SK-N-SH (cell line): ENCODE measurements around the gene TPD52L1. TPM values are rescaled to one million over a fixed set of nuclear protein-coding genes. Genes with fewer than 3 reads are reported as not detected.

Experiments
- CTCF ChIA-PET: fragments of 300-600, 350-600 bp; formaldehyde crosslinking; extraction: SDS; loops from one replicate; lab custom pipeline; 2021; lab: Yijun Ruan, JAX
- POLR2A ChIA-PET: fragments of 350-600 bp; sonication (Branson Sonifier 250); formaldehyde crosslinking; extraction: SDS; loops from one replicate; lab custom pipeline; 2020; ENCODE audit warnings: antibody characterized with exemption, inconsistent platforms; lab: Yijun Ruan, JAX
- DNase-seq: peaks from one replicate; pipeline ENCODE4 v3.0.0; 2012
- H2AFZ ChIP-seq: fragments of 200-600 bp; sonication (generic); 2 replicates; pipeline ENCODE4 v1.8.1; 2016; ENCODE audit warnings: antibody characterized with exemption, mild to moderate bottlenecking, low read depth
- H3F3A ChIP-seq: fragments of 200-600 bp; sonication (generic); replicated peaks from 2 replicates; pipeline ENCODE3; 2016; ENCODE audit warnings: antibody characterized with exemption, mild to moderate bottlenecking; ENCODE audit not compliant: insufficient read depth
- H3K27ac ChIP-seq, 2 experiments: fragments of 200-500 bp in 1 of 2; fragments of 200-600 bp in 1 of 2; sonication (Bioruptor generic) in 1 of 2; sonication (generic), shearing (Covaris generic) in 1 of 2; 2 replicates each; pipeline versions ENCODE4 v1.5.1 to v1.6.1; 2014 to 2016; ENCODE audit warnings: low read depth in 2 of 2, inconsistent platforms in 1 of 2, low read length in 1 of 2, mild to moderate bottlenecking in 1 of 2, mixed read lengths in 1 of 2
- H3K27me3 ChIP-seq: fragments of 200-600 bp; sonication (generic), shearing (Covaris generic); 2 replicates; pipeline ENCODE4 v1.6.1; 2016; ENCODE audit warnings: mixed run types; ENCODE audit not compliant: insufficient read depth
- H3K36me3 ChIP-seq, 2 experiments: fragments of 200-500 bp in 1 of 2; fragments of 200-600 bp in 1 of 2; sonication (Bioruptor generic) in 1 of 2; sonication (generic) in 1 of 2; replicated peaks in 1 of 2; 2 replicates each; pipeline versions ENCODE3 to v1.5.1; 2014 to 2016; ENCODE audit warnings: low read length in 1 of 2, mild to moderate bottlenecking in 1 of 2; ENCODE audit not compliant: insufficient read depth in 2 of 2, control insufficient read depth in 1 of 2
- H3K4me1 ChIP-seq, 2 experiments: fragments of 200-500 bp in 1 of 2; fragments of 200-600 bp in 1 of 2; sonication (Bioruptor generic) in 1 of 2; sonication (generic), shearing (Covaris generic) in 1 of 2; 2 replicates each; pipeline versions ENCODE4 v1.5.1 to v1.6.1; 2014 to 2016; ENCODE audit warnings: low read depth in 1 of 2, low read length in 1 of 2, mixed run types in 1 of 2; ENCODE audit not compliant: insufficient read depth in 2 of 2, control insufficient read depth in 1 of 2
- H3K4me2 ChIP-seq: fragments of 200-600 bp; sonication (generic), shearing (Covaris generic); 2 replicates; pipeline ENCODE4 v1.6.1; 2017; ENCODE audit warnings: mixed run types
- H3K4me3 ChIP-seq, 2 experiments: fragments of 200-500 bp in 1 of 2; fragments of 200-600 bp in 1 of 2; sonication (Bioruptor generic) in 1 of 2; sonication (generic), shearing (Covaris generic) in 1 of 2; 2 replicates each; pipeline versions ENCODE4 v1.5.1 to v1.8.1; 2014 to 2016; ENCODE audit warnings: low read depth in 2 of 2, inconsistent platforms in 1 of 2, low read length in 1 of 2, mild to moderate bottlenecking in 1 of 2, mixed read lengths in 1 of 2, moderate library complexity in 1 of 2
- H3K79me2 ChIP-seq: fragments of 200-600 bp; sonication (generic); 2 replicates; pipeline ENCODE4 v1.8.1; 2017; ENCODE audit warnings: mild to moderate bottlenecking; ENCODE audit not compliant: insufficient read depth
- H3K9ac ChIP-seq: fragments of 200-600 bp; sonication (generic); 2 replicates; pipeline ENCODE4 v1.6.1; 2017; ENCODE audit warnings: mixed run types
- H3K9me2 ChIP-seq: fragments of 200-600 bp; sonication (generic); 2 replicates; pipeline ENCODE4 v1.6.1; 2017; ENCODE audit warnings: mixed run types
- H3K9me3 ChIP-seq: fragments of 200-600 bp; sonication (generic); 2 replicates; pipeline ENCODE4 v1.6.1; 2017; ENCODE audit warnings: mixed run types, mild to moderate bottlenecking, moderate library complexity
- H4K20me1 ChIP-seq: fragments of 200-600 bp; sonication (generic); 2 replicates; pipeline ENCODE4 v1.6.1; 2017; ENCODE audit warnings: mild to moderate bottlenecking, mixed run types; ENCODE audit not compliant: insufficient read depth
- CTCF ChIP-seq: fragments of 200-600 bp; sonication (generic); IDR thresholded peaks from 2 replicates; pipeline ENCODE4 v1.6.1; 2017; ENCODE audit warnings: antibody characterized with exemption, mild to moderate bottlenecking, moderate library complexity
- ELF1 ChIP-seq: IDR thresholded peaks from 2 replicates; pipeline ENCODE4 v1.4.0; 2012
- EZH2phosphoT487 ChIP-seq: fragments of 200-600 bp; sonication (generic); IDR thresholded peaks from 2 replicates; pipeline ENCODE4 v1.6.1; 2017; ENCODE audit warnings: low read depth, mixed run types, mild to moderate bottlenecking, antibody characterized with exemption, moderate library complexity, borderline replicate concordance
- FOSL2 ChIP-seq: IDR thresholded peaks from 2 replicates; pipeline ENCODE4 v1.4.0; 2012; ENCODE audit warnings: low read depth, mild to moderate bottlenecking, moderate library complexity, borderline replicate concordance
- FOXM1 ChIP-seq: IDR thresholded peaks from 2 replicates; pipeline ENCODE4 v1.4.0; 2012; ENCODE audit warnings: low read depth, mild to moderate bottlenecking
- GATA2 ChIP-seq: sonication (generic); formaldehyde crosslinking; IDR thresholded peaks from 2 replicates; pipeline ENCODE4 v1.5.0; 2020; ENCODE audit warnings: mild to moderate bottlenecking, missing genetic modification reagents
- MAX ChIP-seq: IDR thresholded peaks from 2 replicates; pipeline ENCODE4 v1.4.0; 2012; ENCODE audit warnings: low read depth
- MXI1 ChIP-seq: IDR thresholded peaks from 2 replicates; pipeline ENCODE4 v1.6.1; 2012; ENCODE audit warnings: mild to moderate bottlenecking, low read depth, low read length, improper control_type of control experiment
- NRF1 ChIP-seq: IDR thresholded peaks from 2 replicates; pipeline ENCODE4 v1.6.1; 2012; ENCODE audit warnings: low read depth, mild to moderate bottlenecking, low read length
- PBX3 ChIP-seq: IDR thresholded peaks from 2 replicates; pipeline ENCODE4; 2012
- POLR2AphosphoS5 ChIP-seq: IDR thresholded peaks from 2 replicates; pipeline ENCODE4 v1.6.1; 2012; ENCODE audit warnings: low read depth, low read length
- RFX5 ChIP-seq: IDR thresholded peaks from 2 replicates; pipeline ENCODE4 v1.6.1; 2012; ENCODE audit warnings: mild to moderate bottlenecking, improper control_type of control experiment, low read length
- RXRA ChIP-seq: IDR thresholded peaks from 2 replicates; pipeline ENCODE4 v1.4.0; 2012; ENCODE audit warnings: low read depth, mild to moderate bottlenecking, borderline replicate concordance
- SMC3 ChIP-seq: IDR thresholded peaks from 2 replicates; pipeline ENCODE4 v1.6.1; 2012; ENCODE audit warnings: low read depth, low read length, improper control_type of control experiment
- TCF12 ChIP-seq: IDR thresholded peaks from 2 replicates; pipeline ENCODE4 v1.4.0; 2012
- TEAD4 ChIP-seq: IDR thresholded peaks from 2 replicates; pipeline ENCODE4 v1.4.0; 2012; ENCODE audit warnings: mild to moderate bottlenecking, borderline replicate concordance; ENCODE audit not compliant: insufficient read depth
- YY1 ChIP-seq: IDR thresholded peaks from 2 replicates; pipeline ENCODE4 v1.4.0; 2012; ENCODE audit warnings: low read depth, mild to moderate bottlenecking
- ZBTB33 ChIP-seq: IDR thresholded peaks from 2 replicates; pipeline ENCODE4 v1.4.0; 2012; ENCODE audit warnings: low read depth, borderline replicate concordance
- WGBS: methylation state at CpG from one replicate; pipeline ENCODE4 v1.1.6; 2017; ENCODE audit warnings: low lambda C conversion rate; 5-methylcytosine and 5-hydroxymethylcytosine counted together
- polyA plus RNA-seq, 3 experiments: library from polyadenylated mRNA; depleted of rRNA; stranded (reverse); fragments of >200 nt; gene quantifications; 2 replicates each; pipeline ENCODE4 v1.2.3, GENCODE V29; 2012

TPD52L1 gene
- polyA plus RNA-seq, 1 of the 3 experiments (the other 2 are of a cell fraction), result 0.13 TPM

GRCh38 chr6:125151700-125152099 lies 1.9 kb upstream of the TPD52L1 start:
- Histone ChIP-seq H3K36me3 (no peaks in the 10 kb centered on the region), H3K79me2 (no peaks in the 10 kb centered on the region), H3K9ac (no peak overlapping the region), H4K20me1 (no peaks in the 10 kb centered on the region), H2AFZ (no peak overlapping the region), H3F3A (no peaks in the 10 kb centered on the region), H3K9me2 (no peaks in the 10 kb centered on the region), H3K4me2 (no peak overlapping the region), H3K4me1 (peaks cover 0 to 5% of the 10 kb centered on the region in 2 experiments; a peak in 1 of 4 replicates), H3K27me3 (peaks cover 53% of the 10 kb centered on the region), H3K9me3 (no peaks in the 10 kb centered on the region), H3K4me3 (no peak overlapping the region), H3K27ac (no peak overlapping the region)
- WGBS, result 7% methylated on average over 4 of the region's 4 CpGs
- no peak for TF ChIP-seq MXI1
- no peak for TF ChIP-seq FOXM1
- TF ChIP-seq ELF1, result no peak
- TF ChIP-seq MAX, result no peak
- no peak for TF ChIP-seq FOSL2
- TF ChIP-seq CTCF, result no peak
- no peak for TF ChIP-seq EZH2phosphoT487
- no peak for TF ChIP-seq YY1
- no peak for DNase-seq
- ChIA-PET CTCF (interaction anchor here (1.4 kb wide), 2 partner anchors 38 to 96 kb away, joined by 3 to 8 read pairs; no protein-coding TSS in a partner anchor), POLR2A (no interaction called here)

GRCh38 chr6:125154118-125154760 lies 666 bp downstream of the TPD52L1 start:
- no peaks in the 10 kb centered on the region for H3K9me2 ChIP-seq
- no peaks in the 10 kb centered on the region for H4K20me1 ChIP-seq
- H3K79me2 ChIP-seq, result no peaks in the 10 kb centered on the region
- WGBS, result 7% methylated on average over 17 of the region's 50 CpGs
- ChIA-PET CTCF (interaction anchor here (0.6 to 2.0 kb wide), 19 partner anchors 9 to 1979 kb away, joined by 3 to 14 read pairs (median 4); partner anchors contain the start of gene HDDC2), POLR2A (no interaction called here)
- H3K4me2 ChIP-seq, result peak overlapping the region; percentile 80
- TF ChIP-seq RFX5 (no peak), SMC3 (no peak), POLR2AphosphoS5 (no peak), TEAD4 (no peak), NRF1 (no peak), RXRA (no peak), GATA2 (no peak), TCF12 (no peak), PBX3 (no peak), ZBTB33 (no peak)
- H3K4me1 ChIP-seq, result peaks cover 0 to 5% of the 10 kb centered on the region in 2 experiments; a peak in 1 of 4 replicates
- DNase-seq, result peak; percentile 23
- no peaks in the 10 kb centered on the region for H3K36me3 ChIP-seq
- H3K9ac ChIP-seq, result no peak overlapping the region
- peak overlapping the region; percentile 38 to 56; a peak in 3 of 4 replicates for H3K4me3 ChIP-seq
- H3K27me3 ChIP-seq, result peaks cover 41% of the 10 kb centered on the region
- H3K27ac ChIP-seq, result no peak overlapping the region
- no peaks in the 10 kb centered on the region for H3K9me3 ChIP-seq
- no peaks in the 10 kb centered on the region for H3F3A ChIP-seq
- H2AFZ ChIP-seq, result peak overlapping the region; percentile 50; the same call in 1 of the 2 replicates
